Measurements from ENCODE around the gene HDAC9. TPM values are rescaled to one million over a fixed set of nuclear protein-coding genes. Genes with fewer than 3 reads are reported as not detected.

HDAC9 gene
- total RNA-seq, 1 experiment from 2014 or later, result 7.7 TPM

GRCh38 chr7:18455606-18456005 lies 39.9 kb upstream of the HDAC9 start:
- Histone ChIP-seq H4K8ac (replicated peaks; ENCODE audit: insufficient read length, low read depth, low read length) (no peak overlapping the region), H3K4me1 (ENCODE audit: insufficient read depth, low read length) (no peaks in the 10 kb centered on the region), H3K4ac (ENCODE audit: low read depth, low read length) (no peak overlapping the region), H3K27ac (ENCODE audit: insufficient read length, low read depth, low read length) (no peak overlapping the region), H3K23me2 (ENCODE audit: insufficient read length, low read depth, low read length, poor library complexity, severe bottlenecking) (no peaks in the 10 kb centered on the region), H2AK5ac (ENCODE audit: insufficient read length, low read length) (no peak overlapping the region), H3K9me3 (ENCODE audit: control insufficient read depth, low read depth, low read length) (no peaks in the 10 kb centered on the region), H4K5ac (ENCODE audit: insufficient read length, low read depth, low read length) (no peak overlapping the region), H2AFZ (ENCODE audit: low read length) (no peak overlapping the region), H2BK15ac (ENCODE audit: low read depth, low read length) (no peak overlapping the region), H3K79me1 (ENCODE audit: insufficient read depth, low read depth, low read length, poor library complexity, severe bottlenecking) (no peaks in the 10 kb centered on the region), H2BK5ac (ENCODE audit: insufficient read length, low read length) (no peak overlapping the region), H2BK20ac (ENCODE audit: low read depth, low read length, poor library complexity, severe bottlenecking) (no peak overlapping the region), H3K56ac (ENCODE audit: insufficient read length, low read depth, low read length) (no peak overlapping the region), H2BK12ac (ENCODE audit: insufficient read length, low read depth, low read length) (no peak overlapping the region), H2BK120ac (ENCODE audit: low read depth, low read length, poor library complexity, severe bottlenecking) (no peak overlapping the region), H3K14ac (ENCODE audit: insufficient read depth, low read length) (no peak overlapping the region), H4K91ac (ENCODE audit: insufficient read length, low read depth, low read length) (no peak overlapping the region), H3K79me2 (ENCODE audit: insufficient read depth, low read length) (no peaks in the 10 kb centered on the region), H3K27me3 (ENCODE audit: insufficient read depth, low read length) (no peaks in the 10 kb centered on the region), H3K18ac (ENCODE audit: insufficient read length, low read depth, low read length) (no peak overlapping the region), H4K20me1 (ENCODE audit: control insufficient read depth, insufficient read depth, insufficient read length) (no peaks in the 10 kb centered on the region), H3K4me2 (ENCODE audit: insufficient read depth, insufficient read length, low read length) (no peak overlapping the region), H3K9ac (ENCODE audit: extremely low read depth, insufficient read length, low read length) (no peak overlapping the region), H3K23ac (ENCODE audit: insufficient read length, low read depth, low read length) (no peak overlapping the region), H3T11ph (ENCODE audit: low read length) (no peak overlapping the region)
- peaks cover 4 to 5% of the 10 kb centered on the region in 2 experiments; a peak in 3 of 4 replicates for H3K4me1 Mint-ChIP-seq
- peaks cover 0 to 4% (median 2%) of the 10 kb centered on the region in 3 experiments; a peak in 1 of 7 replicates for H3K36me3 Mint-ChIP-seq (ENCODE audit: insufficient read depth in 1 of 3, low read depth in 3 of 3)
- H3K9me3 Mint-ChIP-seq, result peaks cover 4 to 7% of the 10 kb centered on the region in 2 experiments; a peak in 2 of 5 replicates
- no peaks in the 10 kb centered on the region for H3K27me3 Mint-ChIP-seq (ENCODE audit: low read depth)
- H3K4me3 Mint-ChIP-seq, result no peak overlapping the region
- no peak for TF ChIP-seq CTCF (conservative IDR thresholded peaks at IDR 0.05)
- no peak for DNase-seq
- H3K27ac Mint-ChIP-seq, result no peak overlapping the region

Data from H9 (cell line).